ENCODE results near the gene CCDC120. TPM values are rescaled to one million over a fixed set of nuclear protein-coding genes. Genes with fewer than 3 reads are reported as not detected.

Gene CCDC120
- total and polyA plus RNA-seq, 8 donors, result 4.5 to 10.6 (median 7.1) TPM

- H3K27me3 ChIP-seq, result no peaks in the 10 kb centered on the region
- intact Hi-C loops (cut with DNase I), result loop anchor here in 1 of 3 donors (5.0 kb wide), 1 partner anchor 66 kb away; the partner anchor contains the start of gene KCND1
- no peak for TF ChIP-seq CTCF (IDR thresholded peaks at IDR 0.05)
- DNase-seq (no peak), FAIRE-seq (no peak), ATAC-seq (no peak)
- no peak overlapping the region for H3K27ac ChIP-seq
- no peaks in the 10 kb centered on the region for H3K9me3 ChIP-seq
- WGBS, 2 donors, result 86 to 90% methylated on average over 15 of the region's 15 CpGs
- peaks cover 0 to 4% (median 0%) of the 10 kb centered on the region in 3 donors for H3K4me1 ChIP-seq
- peaks cover 0 to 18% (median 0%) of the 10 kb centered on the region in 3 donors for H3K36me3 ChIP-seq
- no peak overlapping the region for H3K4me3 ChIP-seq
These were observed 20.8 kb upstream of the CCDC120 start for GRCh38 chrX:49037883-49038475.

GRCh38 chrX:49039598-49040375, 19.0 kb upstream of the CCDC120 start:
- Histone ChIP-seq H3K4me1 (peaks cover 0 to 4% (median 0%) of the 10 kb centered on the region in 3 donors), H3K4me3 (no peak overlapping the region), H3K27ac (peak overlapping the region in 2 of 4 donors; percentile 50 to 54), H3K27me3 (no peaks in the 10 kb centered on the region), H3K36me3 (peaks cover 0 to 6% (median 0%) of the 10 kb centered on the region in 3 donors), H3K9me3 (no peaks in the 10 kb centered on the region)
- TF ChIP-seq CTCF (IDR thresholded peaks at IDR 0.05), result no peak
- peak in 5 of 6 donors; percentile 46 to 72 (median 58) for DNase-seq
- peak in 3 of 4 donors; percentile 5 to 22 (median 20) for ATAC-seq
- WGBS, 2 donors, result 29 to 35% methylated on average over 9 of the region's 9 CpGs
- intact Hi-C loops (cut with DNase I), result loop anchor here in 1 of 3 donors (5.0 kb wide), 1 partner anchor 67 kb away; the partner anchor contains the start of gene KCND1
- FAIRE-seq, result no peak

GRCh38 chrX:49040376-49040955, 18.3 kb upstream of the CCDC120 start:
- Histone ChIP-seq H3K36me3 (peaks cover 0 to 6% (median 0%) of the 10 kb centered on the region in 3 donors), H3K4me3 (no peak overlapping the region), H3K9me3 (no peaks in the 10 kb centered on the region), H3K4me1 (peaks cover 0 to 4% (median 0%) of the 10 kb centered on the region in 3 donors), H3K27ac (peak overlapping the region in 2 of 4 donors; percentile 28 to 54), H3K27me3 (no peaks in the 10 kb centered on the region)
- WGBS, 2 donors, result 39% methylated on average over 7 of the region's 7 CpGs
- FAIRE-seq, result no peak
- TF ChIP-seq CTCF (IDR thresholded peaks at IDR 0.05), result no peak
- no peak for DNase-seq
- intact Hi-C loops (cut with DNase I), result no loop called here
- no peak for ATAC-seq

- peaks cover 0 to 6% (median 0%) of the 10 kb centered on the region in 3 donors for H3K36me3 ChIP-seq
- no peak for DNase-seq
- intact Hi-C loops (cut with DNase I), result no loop called here
- H3K27ac ChIP-seq, result peak overlapping the region; percentile 65 to 93 (median 86)
- peak overlapping the region in 3 of 4 donors; percentile 37 to 63 (median 54) for H3K4me3 ChIP-seq
- no peak for FAIRE-seq
- no peaks in the 10 kb centered on the region for H3K9me3 ChIP-seq
- H3K27me3 ChIP-seq, result no peaks in the 10 kb centered on the region
- TF ChIP-seq CTCF (IDR thresholded peaks at IDR 0.05), result no peak
- ATAC-seq, result no peak
- WGBS, 2 donors, result 7 to 26% methylated on average over 10 of the region's 10 CpGs
- peaks cover 0 to 4% (median 0%) of the 10 kb centered on the region in 3 donors for H3K4me1 ChIP-seq
These were observed 16.8 kb upstream of the CCDC120 start for GRCh38 chrX:49041744-49042580.
